HS-27A (cell line): Measurements from ENCODE around the gene ABHD6.
"Not testable (repeated sequence)": the region's sequence is repeated elsewhere in the genome, so short reads cannot be mapped to it uniquely, and the experiment has no call there.

Experiments used
- DNase-seq: peaks from one replicate; pipeline ENCODE4 v3.0.0-alpha.2; 2012; ENCODE audit warnings: low read depth, missing footprints

The ABHD6 gene

DNA sequence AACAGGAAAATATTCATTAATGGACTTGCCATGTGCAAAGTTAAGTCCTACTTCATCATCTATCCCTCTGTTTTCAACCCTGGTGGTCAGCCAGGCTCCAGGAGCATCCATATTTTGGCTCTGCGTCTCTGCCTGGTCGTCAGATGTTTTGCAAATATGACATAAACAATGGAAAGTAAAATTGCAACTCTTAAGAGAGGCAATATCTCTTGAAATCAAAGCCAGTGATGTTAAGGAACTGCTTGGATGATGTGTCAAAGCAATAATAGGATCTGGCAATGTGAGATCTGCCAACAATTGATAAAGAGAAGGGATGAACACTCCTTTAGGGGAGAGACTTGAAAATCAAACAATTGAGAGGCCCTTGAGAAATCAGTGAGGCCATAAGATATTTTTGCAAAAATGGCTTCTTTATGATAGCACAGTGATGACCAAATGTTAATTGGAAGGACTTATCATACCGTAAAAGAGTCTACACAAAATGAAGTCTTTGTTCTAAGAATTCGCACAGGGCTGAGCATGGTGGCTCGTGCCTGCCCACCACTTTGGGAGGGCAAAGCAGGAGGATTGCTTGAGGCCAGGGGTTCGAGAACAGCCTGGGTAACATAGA lies 6.5 kb downstream of the ABHD6 start:
- no peak for DNase-seq

DNA sequence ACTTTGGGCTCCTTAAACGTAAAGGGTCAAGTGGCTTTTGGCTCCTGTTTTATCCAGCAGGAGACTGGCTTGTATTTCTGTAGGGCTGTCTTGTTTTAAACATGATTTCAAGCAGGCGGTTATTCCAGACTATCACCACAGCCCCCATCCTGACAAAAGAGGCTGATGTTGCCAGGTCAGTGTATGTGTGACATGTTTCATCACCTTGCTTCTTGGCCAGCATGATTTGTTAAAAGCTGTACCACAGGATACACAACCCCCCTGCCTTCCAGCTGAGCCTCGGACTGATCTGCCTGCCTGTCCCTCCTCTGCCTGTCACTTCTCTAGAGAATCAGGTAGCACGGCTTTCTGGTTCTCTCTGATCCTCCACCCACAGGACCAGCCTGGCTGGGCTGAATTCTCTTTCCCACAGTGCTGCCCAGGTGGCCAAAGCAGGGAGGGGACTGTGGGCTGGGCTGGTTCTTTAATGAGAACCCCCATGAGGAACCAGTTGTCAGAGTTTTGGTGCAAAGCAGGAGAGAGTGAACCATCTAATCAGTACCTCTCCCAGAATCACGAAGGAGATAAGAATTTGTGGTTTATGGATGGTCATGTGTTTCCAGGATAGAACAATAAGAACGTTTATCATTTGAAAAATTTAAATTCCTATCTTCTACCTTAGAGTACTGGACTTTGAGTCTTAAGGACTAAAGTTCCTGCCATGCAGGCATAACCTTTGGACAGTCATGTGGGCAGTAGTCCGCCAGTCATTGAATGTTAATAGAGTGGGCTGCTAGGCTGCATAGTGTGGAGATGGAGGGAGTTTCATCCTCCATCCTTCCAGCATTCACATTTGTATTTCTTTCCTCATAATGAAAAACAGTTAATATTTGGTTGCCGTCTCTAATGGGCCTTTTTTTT lies 8.8 kb downstream of the ABHD6 start:
- no peak for DNase-seq

DNA sequence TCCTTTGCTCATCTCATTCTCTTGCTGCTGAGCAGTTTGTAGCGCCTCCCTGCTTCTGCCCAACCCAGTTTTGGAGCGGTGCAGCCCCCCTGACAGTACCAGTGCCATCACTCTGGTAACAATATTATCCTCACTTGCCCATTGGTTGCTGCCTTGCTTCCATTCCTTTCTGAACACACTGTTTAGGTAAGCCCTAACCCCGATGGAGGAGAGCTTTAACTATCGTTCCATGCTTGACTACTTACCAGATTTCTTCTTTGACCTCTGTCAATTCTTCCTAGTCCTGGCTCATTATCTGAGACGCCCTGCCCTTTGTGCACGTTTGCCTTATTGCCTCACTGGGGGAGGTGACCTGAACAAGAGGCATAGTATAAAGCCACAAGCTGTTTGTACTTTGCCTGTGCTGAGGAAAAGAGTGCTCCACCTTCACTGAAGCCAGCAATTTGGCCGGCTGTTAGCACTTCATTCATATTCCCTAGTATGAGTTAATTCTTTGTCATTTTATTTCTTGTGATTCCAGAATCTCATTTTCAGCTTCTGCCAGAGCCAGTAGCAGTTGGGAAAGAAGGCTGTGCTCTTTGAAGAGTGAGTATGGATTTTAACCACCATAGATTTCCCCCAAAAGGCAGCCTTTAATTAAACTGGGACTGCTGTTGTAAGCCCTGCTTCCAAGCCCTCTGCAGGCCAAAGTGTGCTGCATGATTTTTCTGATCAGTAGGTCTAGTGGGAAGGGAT lies 11.9 kb downstream of the ABHD6 start:
- DNase-seq, result no peak

DNA sequence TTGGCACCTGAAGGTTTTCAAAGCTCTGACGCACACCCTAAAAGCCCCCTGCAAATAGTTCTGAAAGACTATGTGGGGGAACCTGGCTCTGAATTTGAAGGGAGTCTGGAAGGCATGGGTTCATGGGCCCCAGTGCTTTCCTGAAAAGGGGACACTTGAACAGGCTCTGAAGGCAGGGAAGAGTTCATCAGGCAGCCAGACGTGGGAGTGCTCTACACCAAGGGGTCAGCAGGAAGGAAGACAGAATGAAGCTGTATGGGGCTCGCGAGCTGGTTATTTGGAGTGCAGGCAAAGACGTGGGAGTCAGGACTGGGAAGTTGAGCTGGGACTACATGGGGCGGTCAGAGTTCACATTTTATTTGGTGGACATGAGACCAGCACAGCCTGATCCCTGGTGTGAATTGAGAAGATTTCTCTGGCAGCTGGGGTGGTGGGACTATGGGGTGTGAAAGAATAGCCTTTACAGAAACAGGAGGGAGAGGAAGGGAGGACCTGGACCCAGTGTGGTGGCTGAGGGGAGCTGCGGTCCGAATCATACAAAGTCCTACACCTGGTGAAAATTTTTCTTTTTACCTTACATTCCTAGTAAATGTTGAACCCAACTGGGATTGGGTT lies 12.6 kb downstream of the ABHD6 start:
- DNase-seq, result no peak

DNA sequence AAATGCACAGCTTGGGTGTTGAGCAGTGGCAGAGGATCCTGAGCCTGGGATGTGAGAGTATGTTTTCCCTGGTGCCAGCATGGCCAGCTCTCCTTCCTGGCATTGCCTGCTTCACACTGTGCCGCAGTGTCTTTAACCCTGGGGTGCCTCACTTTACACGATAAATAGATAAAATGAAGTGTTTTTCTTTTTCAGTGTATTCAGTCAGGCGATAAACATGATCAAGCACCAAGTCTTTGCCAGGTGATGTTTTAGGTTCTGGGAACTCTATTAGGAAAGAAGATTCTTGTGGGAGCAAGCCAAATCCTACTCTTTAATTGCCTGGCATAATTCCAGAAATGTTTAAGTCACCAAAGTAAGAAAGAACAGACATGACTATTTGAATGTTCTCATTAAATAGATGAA lies 14.0 kb downstream of the ABHD6 start:
- no peak for DNase-seq

DNA sequence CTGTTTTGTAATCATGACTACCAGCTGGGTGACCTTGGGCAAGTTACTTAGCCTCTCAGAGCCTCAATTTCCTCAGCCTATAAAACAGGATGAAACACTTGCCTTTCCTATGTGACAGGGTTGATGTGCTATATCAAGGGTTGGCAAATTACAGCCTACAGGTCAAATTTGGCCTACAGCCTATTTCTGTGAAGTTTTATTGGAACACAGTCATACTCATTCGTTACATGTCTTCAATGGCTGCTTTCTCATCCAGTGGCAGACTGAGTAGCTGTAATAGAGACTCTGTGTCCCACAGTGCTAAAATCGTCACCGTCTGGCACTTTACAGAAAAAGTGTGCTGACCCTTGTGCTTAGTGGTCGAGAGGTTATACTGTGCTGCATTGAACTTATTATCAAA lies 16.6 kb downstream of the ABHD6 start:
- DNase-seq, result no peak

DNA sequence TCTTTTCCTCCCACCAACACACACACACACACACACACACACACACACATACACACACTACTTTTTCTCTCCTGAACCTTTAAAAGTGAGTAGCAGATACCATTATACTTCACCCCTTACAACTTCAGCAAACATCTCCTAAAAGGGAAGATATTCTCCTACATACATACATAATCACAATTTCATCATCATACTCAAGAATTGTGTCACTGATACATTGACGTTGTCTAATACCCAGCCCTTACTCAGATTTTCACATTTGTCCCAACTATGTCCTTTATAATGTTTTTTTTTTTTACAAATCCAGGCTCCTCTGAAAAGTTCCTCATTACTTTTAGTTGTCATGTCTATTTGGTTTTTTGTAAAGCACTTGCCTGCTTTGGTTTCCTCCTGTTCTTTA lies 18.5 kb downstream of the ABHD6 start:
- no peak for DNase-seq

DNA sequence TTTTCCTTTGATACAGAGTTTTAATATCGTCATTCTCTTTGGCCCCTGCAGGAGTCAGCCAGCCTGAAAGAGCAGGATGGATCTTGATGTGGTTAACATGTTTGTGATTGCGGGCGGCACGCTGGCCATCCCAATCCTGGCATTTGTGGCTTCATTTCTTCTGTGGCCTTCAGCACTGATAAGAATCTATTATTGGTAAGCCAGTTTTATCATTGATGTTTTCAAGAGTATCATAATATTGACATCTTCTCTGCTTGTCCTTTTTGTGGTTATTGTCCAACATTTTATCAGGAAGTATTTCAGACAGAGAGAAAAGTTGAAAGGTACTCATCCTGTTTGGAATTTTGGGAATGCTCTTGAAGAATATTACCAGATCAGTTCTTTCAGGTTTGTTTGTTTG lies 18.9 kb downstream of the ABHD6 start:
- DNase-seq, result no peak

DNA sequence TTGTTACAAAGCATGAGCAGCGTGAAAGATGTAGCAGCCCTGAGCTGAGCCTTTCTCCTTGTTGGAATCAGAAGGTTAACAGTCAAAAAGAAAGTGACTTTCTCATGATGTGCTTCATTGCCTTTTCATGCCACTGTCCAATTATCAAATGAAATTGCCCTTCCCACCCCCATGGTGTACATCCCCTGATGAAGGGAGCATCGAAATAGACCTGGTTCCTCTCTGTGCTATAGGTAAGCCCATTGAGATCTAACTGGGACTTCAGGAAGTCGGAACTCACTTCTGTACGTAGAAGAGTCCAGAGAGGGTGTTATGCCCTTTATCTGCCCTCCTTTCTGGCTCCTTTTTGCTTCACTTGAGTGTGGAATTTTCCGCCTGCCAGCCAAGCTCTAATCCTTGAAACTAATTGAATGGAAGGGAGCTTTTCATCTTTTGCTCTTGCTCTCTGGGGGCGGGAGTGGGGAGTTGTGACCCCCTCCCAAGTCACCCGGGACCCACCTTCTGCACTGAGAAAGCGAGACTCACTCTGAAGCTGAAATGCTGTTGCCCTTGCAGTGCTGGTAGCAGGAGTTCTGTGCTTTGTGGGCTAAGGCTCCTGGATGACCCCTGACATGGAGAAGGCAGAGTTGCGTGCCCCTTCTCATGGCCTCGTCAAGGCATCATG lies 20.9 kb downstream of the ABHD6 start:
- DNase-seq, result no peak

DNA sequence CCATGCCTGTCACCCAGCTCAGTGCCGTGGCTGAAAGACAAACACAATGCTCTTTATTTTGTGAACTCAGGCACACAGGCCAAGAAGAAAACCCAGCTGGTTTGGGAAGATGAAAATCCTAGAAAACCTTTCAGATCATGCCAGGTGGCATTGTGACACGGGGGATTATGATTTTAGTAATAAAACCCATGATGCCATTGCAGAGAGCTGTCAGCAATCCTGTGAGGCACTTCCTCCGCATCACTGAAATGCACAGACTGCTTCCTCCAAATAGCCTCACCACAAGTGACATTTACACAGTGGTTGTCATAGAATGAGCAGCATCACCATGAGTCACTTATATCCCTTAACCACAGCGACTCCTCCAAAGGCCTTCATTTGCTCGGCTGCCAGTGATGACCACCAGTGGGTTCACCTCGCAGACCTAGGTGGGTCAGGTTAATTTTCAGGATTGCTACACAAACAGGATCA lies 22.7 kb downstream of the ABHD6 start:
- DNase-seq, result peak; percentile 30

DNA sequence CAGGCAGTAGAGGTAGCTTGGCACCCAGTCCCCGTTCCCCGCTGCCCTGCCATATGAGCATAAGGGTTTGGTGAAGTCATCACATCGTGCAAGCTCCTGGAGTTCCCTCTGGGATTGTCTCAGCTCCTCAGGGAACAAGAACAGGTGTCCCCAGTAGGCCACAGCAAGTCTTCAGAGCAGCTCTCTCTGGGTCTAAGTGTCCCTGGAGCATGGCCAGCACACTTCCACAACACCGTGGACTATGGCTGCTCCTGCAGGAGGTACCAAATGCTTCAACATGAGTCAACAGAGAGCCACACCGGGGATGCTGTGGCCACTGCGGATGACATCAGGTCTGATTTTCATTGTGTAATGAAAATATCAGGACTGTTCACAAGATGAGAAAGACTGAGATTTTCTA lies 23.1 kb downstream of the ABHD6 start:
- DNase-seq, result no peak

DNA sequence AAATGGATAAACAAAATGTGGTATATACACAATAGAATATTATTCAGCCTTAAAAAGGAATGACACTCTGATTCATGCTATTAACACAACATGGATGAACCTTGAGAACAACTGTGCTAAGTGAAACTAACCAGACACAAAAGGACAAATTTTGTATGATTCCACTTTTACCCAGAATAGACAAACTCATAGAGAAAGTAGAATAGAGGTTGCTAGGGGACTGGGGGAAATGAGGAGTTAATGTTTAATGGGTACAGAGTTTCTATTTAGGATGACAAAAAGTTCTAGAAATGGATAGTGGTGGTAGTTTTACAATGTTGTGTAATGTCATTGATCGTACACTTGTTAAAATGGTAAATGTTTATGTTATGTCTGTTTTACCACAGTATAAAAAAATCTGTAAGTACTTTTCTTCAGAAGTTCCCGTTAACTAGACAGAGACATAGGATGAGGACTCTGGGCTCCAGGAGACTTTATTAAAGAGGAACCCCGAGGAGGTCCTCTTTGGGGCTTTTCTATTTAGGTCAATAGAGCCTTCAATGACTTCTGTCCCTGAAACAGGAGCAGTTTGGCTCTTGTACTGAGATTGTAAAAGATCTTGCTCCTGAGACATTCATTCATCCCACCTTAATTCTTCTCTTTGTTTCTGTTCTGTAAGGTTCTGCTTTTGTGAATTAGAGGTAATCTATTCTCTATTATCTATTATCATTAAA lies 24.5 kb downstream of the ABHD6 start:
- no peak for DNase-seq

DNA sequence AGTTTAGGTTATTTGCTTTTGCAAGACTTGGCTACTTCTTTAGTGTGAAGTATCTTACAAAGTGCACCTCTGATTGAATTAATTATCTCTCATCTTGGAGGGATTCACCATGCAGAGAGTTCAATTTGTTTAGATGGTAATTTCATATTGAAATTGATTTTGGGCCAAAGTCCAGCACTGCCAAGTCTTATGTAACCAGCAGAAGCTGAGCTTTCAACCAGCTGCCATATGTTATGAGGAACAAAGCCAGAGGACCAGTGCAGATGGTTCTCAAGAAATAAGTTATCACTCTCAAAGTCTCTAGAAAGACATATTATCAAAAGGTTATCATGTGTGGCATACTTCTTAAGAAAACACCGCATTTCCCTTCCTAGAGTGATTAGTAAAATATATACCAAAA lies 29.0 kb downstream of the ABHD6 start:
- no peak for DNase-seq

DNA sequence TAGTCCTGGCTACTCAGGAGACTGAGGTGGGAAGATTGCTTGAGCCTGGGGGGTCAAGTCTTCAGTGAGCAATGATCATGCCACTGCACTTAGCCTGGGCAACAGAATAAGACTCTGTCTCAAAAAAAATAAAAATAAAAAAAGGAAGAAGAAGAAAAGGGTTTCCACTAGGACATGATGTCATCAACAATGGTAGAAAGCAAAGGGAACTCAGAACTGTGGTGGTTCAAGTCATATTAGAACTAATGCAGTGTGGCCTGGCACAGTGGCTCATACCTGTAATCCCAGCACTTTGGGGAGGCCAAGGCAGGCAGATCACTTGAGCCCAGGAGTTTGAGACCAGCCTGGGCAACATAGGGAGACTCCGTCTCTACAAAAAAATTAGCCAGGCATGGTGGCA lies 30.0 kb downstream of the ABHD6 start:
- DNase-seq, result not testable (repeated sequence)

DNA sequence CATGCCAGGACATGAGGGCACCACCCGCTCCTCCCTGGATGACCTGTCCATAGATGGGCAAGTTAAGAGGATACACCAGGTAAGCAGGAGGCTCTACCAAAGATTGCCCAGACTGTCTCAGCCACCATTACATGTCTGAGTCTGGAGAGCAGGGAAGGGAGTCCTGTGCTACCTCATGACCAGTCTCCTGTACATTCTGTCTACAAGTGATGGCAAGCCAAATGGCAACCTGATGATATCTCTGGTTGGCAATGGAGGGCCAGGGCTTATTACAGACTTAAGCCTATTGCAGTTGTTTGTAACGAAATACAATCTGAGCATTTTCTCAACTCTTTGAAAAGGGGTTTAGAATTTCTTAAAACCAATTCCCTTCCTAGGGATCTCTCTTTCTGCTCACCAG lies 31.8 kb downstream of the ABHD6 start:
- DNase-seq, result no peak

DNA sequence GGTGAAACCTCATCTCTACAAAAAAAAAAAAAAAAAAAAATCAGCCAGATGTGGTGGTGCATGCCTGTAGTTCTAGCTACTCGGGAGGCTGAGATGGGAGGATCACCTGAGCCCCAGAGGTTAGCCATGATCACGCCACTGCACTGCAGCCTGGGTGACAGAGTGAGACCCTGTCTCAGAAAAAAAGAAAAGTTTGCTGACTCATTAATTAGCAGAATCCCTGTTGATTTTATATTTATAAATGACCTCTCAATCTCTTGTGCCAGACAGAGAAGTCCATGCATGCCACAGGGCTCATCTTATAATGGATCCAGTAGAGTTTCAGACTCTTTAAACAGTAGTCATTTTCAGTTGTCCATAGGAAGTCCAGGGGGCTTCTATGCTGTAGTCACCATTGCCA lies 32.9 kb downstream of the ABHD6 start:
- DNase-seq, result no peak

DNA sequence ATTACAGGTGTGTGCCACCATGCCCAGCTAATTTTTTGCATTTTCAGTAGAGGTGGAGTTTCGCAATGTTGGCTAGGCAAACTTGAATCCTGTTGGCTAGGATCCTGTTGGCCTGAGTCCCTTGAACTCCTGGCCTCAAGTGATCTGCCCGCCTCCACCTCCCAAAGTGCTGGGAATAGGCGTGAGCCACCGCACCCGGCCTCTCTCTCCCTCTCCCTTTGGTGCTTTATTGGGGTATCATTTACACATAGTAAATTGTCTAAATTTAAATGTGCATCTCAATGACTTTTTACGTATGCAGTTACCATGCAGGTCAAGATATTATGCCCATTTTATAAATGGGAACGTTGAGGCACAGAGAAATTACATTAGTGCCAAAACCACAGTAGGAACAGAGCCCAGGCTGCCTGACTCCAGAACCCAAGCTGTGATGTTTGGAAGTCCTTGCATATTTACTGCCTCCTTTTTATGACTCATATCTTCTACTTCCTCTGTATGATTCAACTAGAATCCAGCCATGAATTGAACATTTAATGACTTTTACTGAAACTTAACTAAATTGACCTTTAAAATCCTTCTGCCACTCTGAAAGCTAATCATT lies 34.4 kb downstream of the ABHD6 start:
- DNase-seq, result peak; percentile 54

DNA sequence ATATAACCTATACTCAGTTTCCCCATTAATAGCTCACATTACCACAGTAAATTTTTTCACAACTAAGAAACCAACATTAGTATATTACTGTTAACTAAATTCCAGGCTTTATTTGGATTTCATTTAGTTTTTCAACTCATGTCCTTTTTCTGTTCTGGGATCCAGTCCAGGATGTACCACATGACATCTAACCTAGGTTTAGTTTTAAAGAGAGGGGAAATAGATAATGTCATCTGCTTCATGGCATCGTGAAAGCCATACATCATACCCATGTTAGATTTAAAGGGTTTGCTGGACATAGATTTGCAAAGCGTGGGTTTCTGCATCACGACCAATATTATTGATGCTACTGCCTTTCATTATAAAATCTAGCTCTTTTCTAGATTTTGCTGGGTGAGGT lies 35.3 kb downstream of the ABHD6 start:
- no peak for DNase-seq

DNA sequence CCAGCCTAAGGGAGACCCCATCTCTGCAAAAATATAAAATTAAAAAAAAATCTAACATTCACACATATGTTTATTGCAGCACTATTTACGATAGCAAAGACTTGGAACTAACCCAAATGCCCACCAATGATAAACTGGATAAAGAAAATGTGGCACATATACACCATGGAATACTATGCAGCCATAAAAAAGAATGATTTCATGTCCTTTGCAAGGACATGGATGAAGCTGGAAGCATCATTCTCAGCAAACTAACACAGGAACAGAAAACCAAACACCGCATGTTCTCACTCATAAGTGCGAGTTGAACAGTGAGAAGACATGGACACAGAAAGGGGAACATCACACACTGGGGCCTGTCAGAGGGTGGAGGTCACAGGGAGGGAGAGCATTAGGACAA lies 35.8 kb downstream of the ABHD6 start:
- not testable (repeated sequence) for DNase-seq

DNA sequence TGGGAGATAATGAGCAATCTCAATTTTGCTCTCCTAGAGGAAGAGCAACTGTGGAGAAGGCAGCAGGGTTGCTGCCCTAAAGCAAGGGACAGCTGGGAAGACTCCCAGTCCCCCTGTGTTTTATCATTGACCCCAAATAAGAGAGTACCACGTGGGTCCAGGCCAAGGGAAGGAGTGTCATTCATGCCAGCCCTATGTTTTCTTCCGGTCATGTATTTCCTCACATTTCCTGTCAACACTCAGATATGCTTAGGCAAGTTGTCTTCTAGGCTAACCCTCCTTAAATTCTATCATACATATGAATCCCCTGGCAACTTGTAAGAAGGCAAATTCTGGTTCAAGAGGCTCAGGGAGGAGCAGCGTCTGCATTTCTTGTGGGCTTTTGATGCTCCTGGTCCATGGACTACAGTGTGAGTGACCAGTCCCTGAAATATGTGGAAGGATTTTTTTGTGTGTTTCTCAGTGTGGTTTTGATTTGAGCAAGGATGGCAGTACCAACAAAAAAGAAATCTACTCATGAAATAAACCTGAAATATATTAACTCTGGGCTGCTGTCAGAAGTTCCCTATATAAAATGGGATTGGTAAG lies 36.5 kb downstream of the ABHD6 start:
- no peak for DNase-seq
